PC-3 (cell line): Measurements from ENCODE around the gene AKR7A2.

Experiments
- CTCF ChIP-seq: fragments of 300-600 bp; sonication (generic); conservative IDR thresholded peaks from 2 replicates; pipeline ENCODE4 v1.5.1; 2017; ENCODE audit warnings: antibody characterized with exemption, low read depth, mild to moderate bottlenecking, low read length
- EZH2 ChIP-seq: fragments of 300-600 bp; sonication (generic); IDR thresholded peaks from one replicate; pipeline ENCODE4 v1.6.1; 2017; ENCODE audit warnings: antibody characterized with exemption, mild to moderate bottlenecking, low read length; ENCODE audit not compliant: unreplicated experiment
- EZH2phosphoT487 ChIP-seq: fragments of 300-600 bp; sonication (generic); IDR thresholded peaks from 2 replicates; pipeline ENCODE4 v1.6.1; 2018; ENCODE audit warnings: mild to moderate bottlenecking, antibody characterized with exemption, low read length, borderline replicate concordance

GRCh38 chr1:19324665-19324990 lies 12.7 kb upstream of the AKR7A2 start:
- TF ChIP-seq CTCF (no peak), EZH2 (no peak), EZH2phosphoT487 (no peak)
